Nephron (organoid): ENCODE data around the gene TAAR5.
"Not testable (repeated sequence)": the region's sequence is repeated elsewhere in the genome, so short reads cannot be mapped to it uniquely, and the experiment has no call there.

Experiments used
- H3K27ac Mint-ChIP-seq, 3 experiments: 2 replicates each; pipeline ENCODE4 v1.8.0; 2020; ENCODE audit warnings: mixed read lengths in 3 of 3, mild to moderate bottlenecking in 2 of 3, moderate library complexity in 1 of 3
- H3K27me3 Mint-ChIP-seq: 2 replicates; pipeline ENCODE4 v1.8.0; 2021; ENCODE audit warnings: low read depth, mild to moderate bottlenecking, moderate library complexity, mixed read lengths
- H3K36me3 Mint-ChIP-seq: 2 replicates; pipeline ENCODE4 v1.8.0; 2020; ENCODE audit warnings: low read depth, mixed read lengths
- H3K4me1 Mint-ChIP-seq: 2 replicates; pipeline ENCODE4 v1.8.0; 2020; ENCODE audit warnings: mixed read lengths
- H3K4me3 Mint-ChIP-seq, 3 experiments: 2 replicates each; pipeline ENCODE4 v1.8.0; 2020; ENCODE audit warnings: mild to moderate bottlenecking in 3 of 3, mixed read lengths in 3 of 3, moderate library complexity in 2 of 3
- H3K9me3 Mint-ChIP-seq: 2 replicates; pipeline ENCODE4 v1.8.0; 2020; ENCODE audit warnings: mixed read lengths
- CTCF ChIP-seq, 3 experiments: fragments of 200-600 bp; sonication (generic); IDR thresholded peaks; one replicate each; pipeline ENCODE4 v1.5.0; 2021; ENCODE audit warnings: antibody characterized with exemption in 3 of 3; ENCODE audit not compliant: unreplicated experiment in 3 of 3

TAAR5 gene

DNA sequence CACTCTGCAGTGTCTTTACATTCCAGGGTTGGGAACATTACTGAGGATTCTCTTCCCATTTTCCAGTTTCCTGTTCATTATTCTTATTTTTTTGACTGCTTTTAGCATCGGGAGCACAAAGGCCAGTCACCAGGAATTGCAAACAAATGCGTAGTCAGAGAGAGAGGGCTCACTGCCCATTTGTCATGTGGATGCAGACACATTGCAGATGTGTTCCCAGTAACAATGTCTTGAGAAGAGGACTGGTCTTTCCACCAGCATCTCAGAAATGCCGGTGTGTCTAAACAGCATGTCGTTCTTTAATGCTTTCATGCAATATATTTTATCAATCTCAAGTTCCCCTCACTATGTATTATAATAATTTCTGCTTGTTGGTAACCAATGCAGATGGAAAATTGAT lies 20.4 kb downstream of the TAAR5 start:
- TF ChIP-seq CTCF (IDR thresholded peaks at IDR 0.05; ENCODE audit: unreplicated experiment in 3 of 3): no peak
- Mint-ChIP-seq H3K36me3 (no peaks in the 10 kb centered on the region), H3K4me3 (no peak overlapping the region), H3K27ac (no peak overlapping the region), H3K27me3 (peaks cover 3% of the 10 kb centered on the region), H3K9me3 (no peaks in the 10 kb centered on the region), H3K4me1 (no peaks in the 10 kb centered on the region)

DNA sequence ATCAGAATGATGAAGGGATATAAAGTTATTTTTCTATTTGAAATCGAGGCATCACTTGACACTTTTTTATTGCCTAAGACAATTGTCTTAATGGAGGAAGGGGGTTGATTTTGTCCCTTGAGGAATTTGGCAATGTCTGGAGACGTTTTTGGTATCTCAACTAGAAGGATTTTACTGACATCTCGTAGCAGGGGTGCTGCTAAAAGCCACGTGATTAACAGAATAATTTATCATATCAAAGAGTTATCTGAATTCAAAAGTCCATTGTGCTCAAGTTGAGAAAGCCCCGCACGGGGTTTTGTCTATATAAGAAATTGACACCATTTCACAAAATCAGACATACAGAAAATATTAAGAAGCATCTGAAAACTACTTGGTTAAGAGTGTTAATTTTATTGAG lies 20.9 kb downstream of the TAAR5 start:
- no peaks in the 10 kb centered on the region for H3K9me3 Mint-ChIP-seq
- H3K27me3 Mint-ChIP-seq: peaks cover 3% of the 10 kb centered on the region
- no peak overlapping the region for H3K4me3 Mint-ChIP-seq
- H3K36me3 Mint-ChIP-seq: no peaks in the 10 kb centered on the region
- no peak for TF ChIP-seq CTCF (IDR thresholded peaks at IDR 0.05; ENCODE audit: unreplicated experiment in 3 of 3)
- H3K27ac Mint-ChIP-seq: no peak overlapping the region
- H3K4me1 Mint-ChIP-seq: no peaks in the 10 kb centered on the region

DNA sequence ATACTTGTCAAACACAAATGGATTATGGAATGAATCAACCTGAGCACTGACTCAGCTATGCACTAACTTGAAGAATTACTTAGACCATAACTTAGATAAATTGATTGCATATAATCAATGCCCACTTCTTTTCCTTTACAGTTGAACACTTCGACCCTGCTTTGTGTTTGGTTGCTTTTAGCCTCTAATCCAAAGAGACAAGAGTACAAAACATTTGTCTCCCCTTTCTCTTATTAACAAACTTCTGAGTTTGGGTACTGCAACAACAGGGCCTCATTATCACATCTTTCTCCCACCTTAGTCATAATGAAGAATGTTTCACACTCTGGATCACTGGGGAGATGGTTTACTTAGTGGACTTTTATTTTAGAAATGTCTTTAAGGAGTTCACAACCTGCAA lies 22.0 kb downstream of the TAAR5 start:
- Mint-ChIP-seq H3K9me3 (no peaks in the 10 kb centered on the region), H3K36me3 (no peaks in the 10 kb centered on the region), H3K27ac (no peak overlapping the region), H3K4me3 (no peak overlapping the region), H3K27me3 (peaks cover 3% of the 10 kb centered on the region), H3K4me1 (no peaks in the 10 kb centered on the region)
- TF ChIP-seq CTCF (IDR thresholded peaks at IDR 0.05; ENCODE audit: unreplicated experiment in 3 of 3): no peak

DNA sequence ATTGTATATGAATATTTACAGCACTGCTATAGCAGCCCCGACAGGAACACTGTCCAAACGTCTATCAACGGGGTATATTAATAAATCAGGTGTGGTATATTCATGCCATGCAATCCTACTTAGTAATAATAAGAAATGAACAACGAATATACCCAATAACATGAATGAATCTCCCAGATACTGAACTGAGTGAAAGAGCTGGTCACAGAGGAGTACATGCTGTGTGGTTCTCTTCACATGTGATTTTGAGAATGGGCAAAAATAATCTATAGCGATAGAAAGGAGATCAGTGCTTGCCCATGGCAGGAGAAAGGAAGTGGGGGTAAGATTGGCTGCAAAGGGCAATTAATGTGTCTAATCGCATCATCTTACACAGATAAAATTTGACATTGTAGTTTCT lies 23.1 kb downstream of the TAAR5 start:
- H3K9me3 Mint-ChIP-seq: no peaks in the 10 kb centered on the region
- no peaks in the 10 kb centered on the region for H3K36me3 Mint-ChIP-seq
- no peak overlapping the region for H3K27ac Mint-ChIP-seq
- no peak for TF ChIP-seq CTCF (IDR thresholded peaks at IDR 0.05; ENCODE audit: unreplicated experiment in 3 of 3)
- no peaks in the 10 kb centered on the region for H3K4me1 Mint-ChIP-seq
- peaks cover 3% of the 10 kb centered on the region for H3K27me3 Mint-ChIP-seq
- no peak overlapping the region for H3K4me3 Mint-ChIP-seq

GRCh38 chr6:132560087-132560486 lies 29.5 kb downstream of the TAAR5 start:
- not testable (repeated sequence) for H3K27ac Mint-ChIP-seq, H3K4me3 Mint-ChIP-seq, H3K36me3 Mint-ChIP-seq, H3K4me1 Mint-ChIP-seq, H3K9me3 Mint-ChIP-seq, H3K27me3 Mint-ChIP-seq

- TF ChIP-seq CTCF (IDR thresholded peaks at IDR 0.05; ENCODE audit: unreplicated experiment in 3 of 3): no peak
- H3K4me1 Mint-ChIP-seq: no peaks in the 10 kb centered on the region
- no peak within 1 kb of the TSS for H3K4me3 Mint-ChIP-seq
- peaks cover 8% of the 10 kb centered on the region for H3K27me3 Mint-ChIP-seq
- H3K27ac Mint-ChIP-seq: no peak within 1 kb of the TSS
- H3K36me3 Mint-ChIP-seq: no peaks in the 10 kb centered on the region
- H3K9me3 Mint-ChIP-seq: no peaks in the 10 kb centered on the region
Observed at GRCh38 chr6:132552372-132552771, 37.2 kb downstream of the TAAR5 start, which contains the start of gene TAAR8. TSS of gene TAAR8 (plus strand) at chr6:132552672. CDS start at chr6:132552693, 21 bp downstream.
